ENCODE results near the gene FMR1NB. TPM values are rescaled to one million over a fixed set of nuclear protein-coding genes. Genes with fewer than 3 reads are reported as not detected.

Gene FMR1NB
- total and polyA plus RNA-seq, 10 of the 15 experiments (the other 5 are each of a cell fraction or from before 2014, with no cell fraction given) = 0.08 TPM; not detected in 9

DNA sequence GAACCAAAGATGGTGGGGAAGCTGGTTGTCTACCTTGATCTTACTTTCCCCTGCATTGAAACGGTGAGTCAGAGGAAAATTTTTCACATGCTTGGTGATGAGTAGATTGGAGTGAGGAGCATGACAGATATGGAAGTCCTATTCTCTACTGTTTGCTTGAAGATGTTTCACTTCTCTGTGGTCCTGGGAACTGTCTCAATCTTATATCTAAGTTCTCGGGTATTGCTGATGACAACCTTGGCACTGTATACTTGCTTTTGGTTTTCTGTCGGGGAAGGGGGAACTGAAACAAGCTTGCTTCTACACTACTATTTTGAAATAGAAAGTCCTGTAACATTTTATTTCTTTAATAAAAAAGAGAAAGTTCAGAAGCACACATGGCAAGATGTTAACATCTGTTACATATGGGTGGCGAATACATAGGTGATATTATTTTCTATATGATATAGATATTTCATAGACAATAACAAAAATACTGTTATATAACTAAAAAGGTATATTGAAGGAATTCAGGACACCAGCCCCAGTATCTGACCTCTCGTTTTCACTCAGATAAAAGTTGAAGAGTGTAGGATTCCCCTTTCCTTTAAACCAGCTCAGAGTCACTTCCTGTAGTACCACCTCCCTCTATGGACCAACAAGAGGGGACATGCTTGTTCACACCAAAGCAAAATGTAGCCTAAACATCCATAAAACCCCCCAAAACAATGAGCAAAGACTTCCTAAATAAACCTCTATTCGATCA lies 88.8 kb downstream of the FMR1NB start:
- in situ Hi-C loops (cut with MboI) = no loop called here
- Histone ChIP-seq H3K4me1 (ENCODE audit: control insufficient read depth, insufficient read depth, low read length) (peaks cover 3% of the 10 kb centered on the region; the same call in 1 of the 2 replicates), H3K79me2 (ENCODE audit: control insufficient read depth, insufficient read depth, low read length) (no peaks in the 10 kb centered on the region), H2AFZ (ENCODE audit: control insufficient read depth, low read depth, low read length) (no peak overlapping the region), H3K36me3 (ENCODE audit: control insufficient read depth in 2 of 2, insufficient read depth in 2 of 2, low read length in 1 of 2) (no peaks in the 10 kb centered on the region), H3K9me3 (replicated peaks; ENCODE audit: control insufficient read depth, insufficient read depth, low read length) (no peaks in the 10 kb centered on the region), H3K4me3 (no peak overlapping the region; the same call in 1 of the 2 replicates), H3K27ac (ENCODE audit: control insufficient read depth, insufficient read depth) (no peak overlapping the region), H3K4me2 (ENCODE audit: control insufficient read depth, insufficient read depth) (no peak overlapping the region), H3K9ac (ENCODE audit: control insufficient read depth, insufficient read depth, low read length) (no peak overlapping the region), H3K27me3 (replicated peaks in 1 of 2; ENCODE audit: control insufficient read depth in 2 of 2, insufficient read depth in 2 of 2, low read length in 1 of 2) (no peaks in the 10 kb centered on the region), H4K20me1 (ENCODE audit: control insufficient read depth, insufficient read depth) (no peaks in the 10 kb centered on the region)
- BruUV-seq (replicated peaks) = no TSS peak
- ChIA-PET RAD21 (ENCODE audit: unreplicated experiment) (interaction anchor here (1.9 kb wide), 1 partner anchor 1401 kb away, joined by 5 read pairs; no protein-coding TSS in a partner anchor), SMC1A (ENCODE audit: uncharacterized antibody, unreplicated experiment) (interaction anchor here (0.6 kb wide), 1 partner anchor 8 kb away, joined by 4 read pairs; no protein-coding TSS in a partner anchor), CTCF (interaction anchor here (1.7 kb wide), 1 partner anchor 22 kb away, joined by 3 read pairs; no protein-coding TSS in a partner anchor), POLR2A (no interaction called here)
- DNase-seq (ENCODE audit: low read depth, low spot score) = peak; percentile 25
- WGBS (ENCODE audit: insufficient coverage, insufficient replicate concordance, low lambda C conversion rate, missing lambda C conversion rate) = 31% methylated on average over 6 of the region's 6 CpGs
- no peak for FAIRE-seq
- peak; percentile 50 for ATAC-seq
- intact Hi-C loops (cut with micrococcal nuclease; ENCODE audit: unreplicated experiment) = no loop called here
- TF ChIP-seq EP300 (IDR thresholded peaks at IDR 0.05; ENCODE audit: borderline replicate concordance in 1 of 2, control insufficient read depth in 1 of 2, low read depth in 2 of 2, low read length in 2 of 2) (no peak), WRNIP1 (IDR thresholded peaks at IDR 0.05; ENCODE audit: borderline replicate concordance, low read depth, low read length) (no peak), E2F8 (IDR thresholded peaks at IDR 0.05; ENCODE audit: low read depth, partially characterized antibody) (no peak), CEBPB (IDR thresholded peaks at IDR 0.05; ENCODE audit: borderline replicate concordance in 1 of 2, low read depth in 2 of 2, low read length in 2 of 2) (no peak), SUZ12 (IDR thresholded peaks at IDR 0.05; ENCODE audit: unreplicated experiment) (no peak), JUNB (IDR thresholded peaks at IDR 0.05) (peak; percentile 47; the same call in 1 of the 2 replicates), TCF7 (IDR thresholded peaks at IDR 0.05; ENCODE audit: borderline replicate concordance) (no peak), SPI1 (IDR thresholded peaks at IDR 0.05; ENCODE audit: borderline replicate concordance, insufficient read depth, low read depth, low read length) (peak; percentile 78), RUNX3 (IDR thresholded peaks at IDR 0.05; ENCODE audit: low read length) (peak; percentile 56; the same call in 1 of the 2 replicates), BMI1 (IDR thresholded peaks at IDR 0.05; ENCODE audit: borderline replicate concordance) (no peak), MEF2B (IDR thresholded peaks at IDR 0.05; ENCODE audit: partially characterized antibody, poor library complexity, severe bottlenecking) (no peak)
- TF ChIP-seq, protein P1, sequence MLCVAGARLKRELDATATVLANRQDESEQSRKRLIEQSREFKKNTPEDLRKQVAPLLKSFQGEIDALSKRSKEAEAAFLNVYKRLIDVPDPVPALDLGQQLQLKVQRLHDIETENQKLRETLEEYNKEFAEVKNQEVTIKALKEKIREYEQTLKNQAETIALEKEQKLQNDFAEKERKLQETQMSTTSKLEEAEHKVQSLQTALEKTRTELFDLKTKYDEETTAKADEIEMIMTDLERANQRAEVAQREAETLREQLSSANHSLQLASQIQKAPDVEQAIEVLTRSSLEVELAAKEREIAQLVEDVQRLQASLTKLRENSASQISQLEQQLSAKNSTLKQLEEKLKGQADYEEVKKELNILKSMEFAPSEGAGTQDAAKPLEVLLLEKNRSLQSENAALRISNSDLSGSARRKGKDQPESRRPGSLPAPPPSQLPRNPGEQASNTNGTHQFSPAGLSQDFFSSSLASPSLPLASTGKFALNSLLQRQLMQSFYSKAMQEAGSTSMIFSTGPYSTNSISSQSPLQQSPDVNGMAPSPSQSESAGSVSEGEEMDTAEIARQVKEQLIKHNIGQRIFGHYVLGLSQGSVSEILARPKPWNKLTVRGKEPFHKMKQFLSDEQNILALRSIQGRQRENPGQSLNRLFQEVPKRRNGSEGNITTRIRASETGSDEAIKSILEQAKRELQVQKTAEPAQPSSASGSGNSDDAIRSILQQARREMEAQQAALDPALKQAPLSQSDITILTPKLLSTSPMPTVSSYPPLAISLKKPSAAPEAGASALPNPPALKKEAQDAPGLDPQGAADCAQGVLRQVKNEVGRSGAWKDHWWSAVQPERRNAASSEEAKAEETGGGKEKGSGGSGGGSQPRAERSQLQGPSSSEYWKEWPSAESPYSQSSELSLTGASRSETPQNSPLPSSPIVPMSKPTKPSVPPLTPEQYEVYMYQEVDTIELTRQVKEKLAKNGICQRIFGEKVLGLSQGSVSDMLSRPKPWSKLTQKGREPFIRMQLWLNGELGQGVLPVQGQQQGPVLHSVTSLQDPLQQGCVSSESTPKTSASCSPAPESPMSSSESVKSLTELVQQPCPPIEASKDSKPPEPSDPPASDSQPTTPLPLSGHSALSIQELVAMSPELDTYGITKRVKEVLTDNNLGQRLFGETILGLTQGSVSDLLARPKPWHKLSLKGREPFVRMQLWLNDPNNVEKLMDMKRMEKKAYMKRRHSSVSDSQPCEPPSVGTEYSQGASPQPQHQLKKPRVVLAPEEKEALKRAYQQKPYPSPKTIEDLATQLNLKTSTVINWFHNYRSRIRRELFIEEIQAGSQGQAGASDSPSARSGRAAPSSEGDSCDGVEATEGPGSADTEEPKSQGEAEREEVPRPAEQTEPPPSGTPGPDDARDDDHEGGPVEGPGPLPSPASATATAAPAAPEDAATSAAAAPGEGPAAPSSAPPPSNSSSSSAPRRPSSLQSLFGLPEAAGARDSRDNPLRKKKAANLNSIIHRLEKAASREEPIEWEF (IDR thresholded peaks at IDR 0.05; ENCODE audit: insufficient replicate concordance, low read depth, low read length) = no peak
- TF ChIP-seq, protein P2, sequence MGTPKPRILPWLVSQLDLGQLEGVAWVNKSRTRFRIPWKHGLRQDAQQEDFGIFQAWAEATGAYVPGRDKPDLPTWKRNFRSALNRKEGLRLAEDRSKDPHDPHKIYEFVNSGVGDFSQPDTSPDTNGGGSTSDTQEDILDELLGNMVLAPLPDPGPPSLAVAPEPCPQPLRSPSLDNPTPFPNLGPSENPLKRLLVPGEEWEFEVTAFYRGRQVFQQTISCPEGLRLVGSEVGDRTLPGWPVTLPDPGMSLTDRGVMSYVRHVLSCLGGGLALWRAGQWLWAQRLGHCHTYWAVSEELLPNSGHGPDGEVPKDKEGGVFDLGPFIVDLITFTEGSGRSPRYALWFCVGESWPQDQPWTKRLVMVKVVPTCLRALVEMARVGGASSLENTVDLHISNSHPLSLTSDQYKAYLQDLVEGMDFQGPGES (IDR thresholded peaks at IDR 0.05) = no peak

Measured in GM12878 (cell line).